Thoracic aorta (tissue), 2 donors: ENCODE measurements around the gene PYDC2. TPM values are rescaled to one million over a fixed set of nuclear protein-coding genes. Genes with fewer than 3 reads are reported as not detected.

Experiments used
- ATAC-seq: fragments of 150-250 bp; one replicate; pipeline ENCODE4 v1.8.0; 2017; ENCODE audit warnings: low read depth; ENCODE audit not compliant: insufficient number of reproducible peaks, low FRiP score
- DNase-seq: peaks from one replicate; pipeline ENCODE4 v3.0.0-alpha.2; 2020; ENCODE audit warnings: low spot score
- H3K27ac ChIP-seq, 2 donors: fragments of 200-600 bp; sonication (generic); 1 replicate in 1 of 2; 2 replicates in 1 of 2; pipeline ENCODE4 v1.5.1; 2016; ENCODE audit warnings: mild to moderate bottlenecking in 2 of 2, moderate library complexity in 2 of 2
- H3K27me3 ChIP-seq: fragments of 200-600 bp; sonication (generic); replicated peaks from 2 replicates; pipeline ENCODE4 v1.6.0; 2016; ENCODE audit warnings: mild to moderate bottlenecking; ENCODE audit not compliant: insufficient read depth
- H3K36me3 ChIP-seq: fragments of 200-600 bp; sonication (generic); one replicate; pipeline ENCODE4 v1.5.1; 2016
- H3K4me1 ChIP-seq, 2 donors: fragments of 200-600 bp; sonication (generic); 1 replicate in 1 of 2; 2 replicates in 1 of 2; pipeline versions ENCODE4 v1.5.1 to v1.6.0; 2016; ENCODE audit warnings: low read depth in 2 of 2, mild to moderate bottlenecking in 1 of 2; ENCODE audit not compliant: control insufficient read depth in 1 of 2
- H3K4me3 ChIP-seq: fragments of 200-600 bp; sonication (generic); 2 replicates; pipeline ENCODE4 v1.5.1; 2016; ENCODE audit warnings: mild to moderate bottlenecking
- H3K9me3 ChIP-seq: fragments of 200-600 bp; sonication (generic); 2 replicates; pipeline ENCODE4 v1.5.1; 2016
- CTCF ChIP-seq: fragments of 200-600 bp; sonication (generic); IDR thresholded peaks from one replicate; pipeline ENCODE4 v1.5.1; 2019; ENCODE audit warnings: antibody characterized with exemption
- total RNA-seq, 2 donors: library from RNA; depleted of rRNA; stranded (reverse); fragments of >200 nt; gene quantifications; one replicate each; pipeline versions ENCODE4 v1.1.0 to v1.2.3, GENCODE V29; 2016

PYDC2 gene
- total RNA-seq, 2 donors from 2014 or later, result not detected

- Histone ChIP-seq H3K27me3 (no peaks in the 10 kb centered on the region), H3K4me1 (no peaks in the 10 kb centered on the region), H3K36me3 (no peaks in the 10 kb centered on the region), H3K9me3 (no peaks in the 10 kb centered on the region), H3K27ac (no peak overlapping the region), H3K4me3 (no peak overlapping the region)
- no peak for ATAC-seq
- no peak for TF ChIP-seq CTCF
- no peak for DNase-seq
These were observed 32.4 kb downstream of the PYDC2 start for GRCh38 chr3:191493336-191493735.

- H3K4me3 ChIP-seq, result no peak overlapping the region
- no peak for DNase-seq
These were observed 38.5 kb downstream of the PYDC2 start for GRCh38 chr3:191499307-191500080.

GRCh38 chr3:191500892-191501291 lies 39.9 kb downstream of the PYDC2 start:
- Histone ChIP-seq H3K4me3 (no peak overlapping the region), H3K4me1 (no peaks in the 10 kb centered on the region), H3K27me3 (no peaks in the 10 kb centered on the region), H3K36me3 (no peaks in the 10 kb centered on the region), H3K27ac (no peak overlapping the region), H3K9me3 (no peaks in the 10 kb centered on the region)
- TF ChIP-seq CTCF, result no peak
- DNase-seq, result no peak
- no peak for ATAC-seq

More at GRCh38 chr3:191499307-191500080, 38.5 kb downstream of the PYDC2 start:
- ATAC-seq, result no peak
- TF ChIP-seq CTCF, result no peak
- Histone ChIP-seq H3K4me1 (no peaks in the 10 kb centered on the region), H3K9me3 (no peaks in the 10 kb centered on the region), H3K27me3 (no peaks in the 10 kb centered on the region), H3K27ac (no peak overlapping the region), H3K36me3 (no peaks in the 10 kb centered on the region)

GRCh38 chr3:191502583-191502982 lies 41.6 kb downstream of the PYDC2 start:
- Histone ChIP-seq H3K27me3 (no peaks in the 10 kb centered on the region), H3K4me3 (no peak overlapping the region), H3K4me1 (no peaks in the 10 kb centered on the region), H3K36me3 (no peaks in the 10 kb centered on the region), H3K9me3 (no peaks in the 10 kb centered on the region), H3K27ac (no peak overlapping the region)
- DNase-seq, result no peak
- ATAC-seq, result no peak
- no peak for TF ChIP-seq CTCF

- DNase-seq (no peak), ATAC-seq (no peak)
- H3K9me3 ChIP-seq, result no peaks in the 10 kb centered on the region
- H3K4me1 ChIP-seq, result no peaks in the 10 kb centered on the region
- H3K27me3 ChIP-seq, result no peaks in the 10 kb centered on the region
- H3K4me3 ChIP-seq, result no peak overlapping the region
- H3K27ac ChIP-seq, result no peak overlapping the region
- H3K36me3 ChIP-seq, result no peaks in the 10 kb centered on the region
- TF ChIP-seq CTCF, result no peak
These were observed 48.1 kb downstream of the PYDC2 start for GRCh38 chr3:191509078-191509477.

Other genes with a start within 250 kb of the PYDC2 start
- 100 to 1,000 TPM in 1 of 2 donors, 10 to 100 TPM in 1; 99.5 to 169 TPM for gene CCDC50, start 131.8 kb upstream of the PYDC2 start, total RNA-seq
- under 1 TPM in 1 of 2 donors, not detected in 1; 0.81 TPM for gene UTS2B, start 130.6 kb upstream of the PYDC2 start, total RNA-seq